Panc1 (cell line): Measurements from ENCODE around the gene TUBA1B. TPM values are rescaled to one million over a fixed set of nuclear protein-coding genes. Genes with fewer than 3 reads are reported as not detected.

Experiments used
- ATAC-seq: fragments of 200-7000 bp; cut with Tn5 transposase; 2 replicates; pipeline ENCODE4 v1.9.1; 2020; ENCODE audit warnings: mild to moderate bottlenecking, moderate library complexity
- BruUV-seq: library from RNA; stranded (reverse); fragments of 400-500 nt; replicated peaks from 2 replicates; lab custom pipeline; 2021; lab: Mats Ljungman, UMichigan
- CTCF ChIA-PET: fragments of 300-600 bp; sonication (Branson Sonifier 250); formaldehyde crosslinking; loops from one replicate; lab custom pipeline; 2022; ENCODE audit warnings: antibody characterized with exemption; lab: Charles Lee
- POLR2A ChIA-PET: fragments of 300-600 bp; sonication (Branson Sonifier 250); formaldehyde crosslinking; loops from one replicate; lab custom pipeline; 2022; ENCODE audit warnings: antibody characterized with exemption; lab: Charles Lee
- DNase-seq: peaks from one replicate; pipeline ENCODE4 v3.0.0-alpha.2; 2010; ENCODE audit warnings: low read depth, low spot score
- H3K27ac ChIP-seq: 2 replicates; pipeline ENCODE4 v1.5.1; 2011; ENCODE audit warnings: mild to moderate bottlenecking, low read length, inconsistent platforms
- H3K27me3 ChIP-seq: fragments of 200-500 bp; sonication (Bioruptor generic); 2 replicates; pipeline ENCODE4 v1.6.0; 2014; ENCODE audit warnings: low read length, inconsistent platforms; ENCODE audit not compliant: control insufficient read depth, insufficient read depth
- H3K36me3 ChIP-seq: fragments of 200-500 bp; sonication (Bioruptor generic); 2 replicates; pipeline ENCODE4 v1.5.1; 2014; ENCODE audit warnings: inconsistent platforms, mild to moderate bottlenecking, low read length, moderate library complexity; ENCODE audit not compliant: control insufficient read depth, insufficient read depth
- H3K4me1 ChIP-seq: 2 replicates; pipeline ENCODE4 v1.5.1; 2011; ENCODE audit warnings: inconsistent platforms, mild to moderate bottlenecking, low read length, moderate library complexity; ENCODE audit not compliant: control insufficient read depth, insufficient read depth
- H3K4me3 ChIP-seq, 2 experiments: 2 replicates each; pipeline ENCODE4 v1.5.1; 2011 to 2012; ENCODE audit warnings: low read depth in 2 of 2, low read length in 2 of 2, mild to moderate bottlenecking in 2 of 2, inconsistent platforms in 1 of 2, moderate library complexity in 1 of 2
- H3K9me3 ChIP-seq: fragments of 200-500 bp; sonication (Bioruptor generic); 2 replicates; pipeline ENCODE4 v1.5.1; 2014; ENCODE audit warnings: low read depth, mild to moderate bottlenecking, inconsistent platforms, low read length, moderate library complexity; ENCODE audit not compliant: control insufficient read depth, insufficient read depth
- POLR2AphosphoS5 ChIP-seq: IDR thresholded peaks from 2 replicates; pipeline ENCODE4 v1.6.1; 2012; ENCODE audit warnings: mild to moderate bottlenecking, low read depth, low read length, moderate library complexity
- SIN3A ChIP-seq: IDR thresholded peaks from 2 replicates; pipeline ENCODE4 v1.6.1; 2012; ENCODE audit warnings: low read depth, mild to moderate bottlenecking, low read length, moderate library complexity, borderline replicate concordance; ENCODE audit not compliant: insufficient read depth
- TCF7L2 ChIP-seq: IDR thresholded peaks from 2 replicates; pipeline ENCODE4 v1.6.1; 2011; ENCODE audit warnings: mild to moderate bottlenecking, low read depth, low read length, inconsistent platforms
- in situ Hi-C: cut with HindIII; loops from 2 replicates; pipeline ENCODE4 v1.10.0; 2016; ENCODE audit warnings: low sequenced_read_pairs, low pct_unique_long_range_greater_than_20kb
- intact Hi-C: fragments of 100-400 bp; cut with micrococcal nuclease; formaldehyde crosslinking; loops from one replicate; pipeline ENCODE4 v1.10.0; 2022; ENCODE audit not compliant: unreplicated experiment
- total RNA-seq: library from RNA; stranded (reverse); gene quantifications from one replicate; pipeline ENCODE4 v1.2.1, GENCODE V29; 2021; ENCODE audit not compliant: unreplicated experiment
- TF ChIP-seq, protein P1 (sequence below): fragments of 450-650 bp; IDR thresholded peaks from 2 replicates; pipeline ENCODE4 v1.5.1; 2017; ENCODE audit warnings: mild to moderate bottlenecking
- TF ChIP-seq, protein P2 (sequence below), 2 experiments: IDR thresholded peaks; 2 replicates each; pipeline ENCODE4 v1.6.1; 2011 to 2012; ENCODE audit warnings: low read depth in 2 of 2, control low read depth in 1 of 2, low read length in 1 of 2, mild to moderate bottlenecking in 1 of 2, moderate library complexity in 1 of 2; ENCODE audit not compliant: insufficient read depth in 1 of 2

TUBA1B gene
- total RNA-seq, 1 experiment from 2014 or later = 1,275 TPM

DNA sequence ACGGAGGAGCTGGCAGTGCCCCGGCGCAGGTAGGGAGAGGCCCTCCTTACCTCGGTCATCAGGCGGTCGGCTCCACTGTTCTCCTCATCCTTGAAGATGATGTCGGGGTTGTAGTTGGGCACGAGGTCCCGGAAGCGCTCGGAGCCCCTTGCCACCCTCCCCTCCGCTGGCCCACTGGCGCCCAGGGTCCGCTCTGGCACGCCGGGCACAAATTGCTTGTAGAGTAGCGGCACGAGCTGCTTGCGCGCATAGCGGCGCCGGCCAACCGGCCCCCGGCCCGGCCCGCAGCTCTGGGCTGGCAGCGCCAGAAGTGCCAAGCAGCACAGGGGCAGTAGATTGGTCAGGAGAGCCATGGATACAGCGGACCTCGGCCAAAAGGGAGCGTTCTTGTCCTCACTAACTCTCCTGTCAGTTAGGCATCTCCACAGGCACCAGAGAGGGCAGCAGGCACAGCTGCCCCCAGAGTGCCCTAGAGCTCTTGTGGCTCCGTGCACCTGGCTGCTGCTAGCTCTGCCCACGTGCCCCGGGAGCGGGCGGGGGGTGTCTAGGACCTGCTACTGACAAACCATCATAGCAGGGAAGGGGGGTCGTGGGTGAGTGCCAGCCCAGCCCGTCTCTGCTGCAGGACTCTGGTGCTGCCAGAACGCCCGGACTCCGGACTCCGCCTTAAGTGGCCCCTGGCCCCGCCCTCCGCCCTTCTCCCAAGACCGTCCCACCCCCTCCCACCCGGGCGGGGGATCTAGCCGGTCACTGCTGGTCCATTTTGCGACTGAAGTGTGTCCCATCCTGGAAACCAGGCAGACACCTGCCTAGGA is 36.8 kb downstream of the TUBA1B start, which contains the start of gene DHH:
Gene DHH (minus strand): TSS at position 642 of the 815 bp plus-strand sequence. CDS start 289 bp downstream, at position 353.
- POLR2A ChIA-PET = interaction anchor here (1.3 kb wide), 1 partner anchor 10 kb away, joined by 4 read pairs; no protein-coding TSS in a partner anchor
- 0 out of 2 replicates have a peak, but pooled peaks have one; percentile 29 for ATAC-seq

DNA sequence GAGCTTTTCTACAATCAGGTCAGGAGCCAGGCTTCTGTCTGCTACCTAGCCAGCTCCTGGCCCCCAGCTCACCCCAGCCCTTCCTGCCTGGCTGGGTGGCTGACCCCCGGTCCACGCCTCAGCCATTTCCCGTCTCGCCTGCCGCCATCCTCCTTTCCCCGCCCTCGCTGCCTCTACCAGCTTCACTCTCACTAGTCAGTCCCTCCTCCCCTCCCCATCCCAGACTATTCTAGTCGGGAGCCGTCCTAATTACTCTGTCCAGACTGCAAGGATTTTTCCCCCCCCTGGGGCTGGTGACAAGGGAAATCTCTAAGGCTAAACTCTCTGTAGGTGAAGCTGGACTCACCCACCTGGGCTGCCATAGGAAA is 37.4 kb downstream of the TUBA1B start:
- Histone ChIP-seq H3K36me3 (no peaks in the 10 kb centered on the region), H3K4me3 (peak overlapping the region; percentile 26 to 44; a peak in 3 of 4 replicates), H3K27me3 (no peaks in the 10 kb centered on the region), H3K4me1 (peaks cover 35% of the 10 kb centered on the region), H3K9me3 (no peaks in the 10 kb centered on the region), H3K27ac (no peak overlapping the region)
- in situ Hi-C loops = no loop called here
- ATAC-seq (no peak), DNase-seq (no peak)
- intact Hi-C loops = no loop called here
- BruUV-seq = no TSS peak
- TF ChIP-seq, protein P1, sequence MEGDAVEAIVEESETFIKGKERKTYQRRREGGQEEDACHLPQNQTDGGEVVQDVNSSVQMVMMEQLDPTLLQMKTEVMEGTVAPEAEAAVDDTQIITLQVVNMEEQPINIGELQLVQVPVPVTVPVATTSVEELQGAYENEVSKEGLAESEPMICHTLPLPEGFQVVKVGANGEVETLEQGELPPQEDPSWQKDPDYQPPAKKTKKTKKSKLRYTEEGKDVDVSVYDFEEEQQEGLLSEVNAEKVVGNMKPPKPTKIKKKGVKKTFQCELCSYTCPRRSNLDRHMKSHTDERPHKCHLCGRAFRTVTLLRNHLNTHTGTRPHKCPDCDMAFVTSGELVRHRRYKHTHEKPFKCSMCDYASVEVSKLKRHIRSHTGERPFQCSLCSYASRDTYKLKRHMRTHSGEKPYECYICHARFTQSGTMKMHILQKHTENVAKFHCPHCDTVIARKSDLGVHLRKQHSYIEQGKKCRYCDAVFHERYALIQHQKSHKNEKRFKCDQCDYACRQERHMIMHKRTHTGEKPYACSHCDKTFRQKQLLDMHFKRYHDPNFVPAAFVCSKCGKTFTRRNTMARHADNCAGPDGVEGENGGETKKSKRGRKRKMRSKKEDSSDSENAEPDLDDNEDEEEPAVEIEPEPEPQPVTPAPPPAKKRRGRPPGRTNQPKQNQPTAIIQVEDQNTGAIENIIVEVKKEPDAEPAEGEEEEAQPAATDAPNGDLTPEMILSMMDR = no peak
- TF ChIP-seq, protein P2, sequence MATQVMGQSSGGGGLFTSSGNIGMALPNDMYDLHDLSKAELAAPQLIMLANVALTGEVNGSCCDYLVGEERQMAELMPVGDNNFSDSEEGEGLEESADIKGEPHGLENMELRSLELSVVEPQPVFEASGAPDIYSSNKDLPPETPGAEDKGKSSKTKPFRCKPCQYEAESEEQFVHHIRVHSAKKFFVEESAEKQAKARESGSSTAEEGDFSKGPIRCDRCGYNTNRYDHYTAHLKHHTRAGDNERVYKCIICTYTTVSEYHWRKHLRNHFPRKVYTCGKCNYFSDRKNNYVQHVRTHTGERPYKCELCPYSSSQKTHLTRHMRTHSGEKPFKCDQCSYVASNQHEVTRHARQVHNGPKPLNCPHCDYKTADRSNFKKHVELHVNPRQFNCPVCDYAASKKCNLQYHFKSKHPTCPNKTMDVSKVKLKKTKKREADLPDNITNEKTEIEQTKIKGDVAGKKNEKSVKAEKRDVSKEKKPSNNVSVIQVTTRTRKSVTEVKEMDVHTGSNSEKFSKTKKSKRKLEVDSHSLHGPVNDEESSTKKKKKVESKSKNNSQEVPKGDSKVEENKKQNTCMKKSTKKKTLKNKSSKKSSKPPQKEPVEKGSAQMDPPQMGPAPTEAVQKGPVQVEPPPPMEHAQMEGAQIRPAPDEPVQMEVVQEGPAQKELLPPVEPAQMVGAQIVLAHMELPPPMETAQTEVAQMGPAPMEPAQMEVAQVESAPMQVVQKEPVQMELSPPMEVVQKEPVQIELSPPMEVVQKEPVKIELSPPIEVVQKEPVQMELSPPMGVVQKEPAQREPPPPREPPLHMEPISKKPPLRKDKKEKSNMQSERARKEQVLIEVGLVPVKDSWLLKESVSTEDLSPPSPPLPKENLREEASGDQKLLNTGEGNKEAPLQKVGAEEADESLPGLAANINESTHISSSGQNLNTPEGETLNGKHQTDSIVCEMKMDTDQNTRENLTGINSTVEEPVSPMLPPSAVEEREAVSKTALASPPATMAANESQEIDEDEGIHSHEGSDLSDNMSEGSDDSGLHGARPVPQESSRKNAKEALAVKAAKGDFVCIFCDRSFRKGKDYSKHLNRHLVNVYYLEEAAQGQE (IDR thresholded peaks at IDR 0.05; ENCODE audit: insufficient read depth in 1 of 2, low read depth in 2 of 2, low read length in 1 of 2) = no peak
- no peak for TF ChIP-seq SIN3A
- TF ChIP-seq POLR2AphosphoS5 = no peak
- no peak for TF ChIP-seq TCF7L2
- ChIA-PET POLR2A (interaction anchor here (1.3 kb wide), 1 partner anchor 10 kb away, joined by 4 read pairs; no protein-coding TSS in a partner anchor), CTCF (interaction anchor here (0.7 to 1.6 kb wide), 5 partner anchors 17 to 28 kb away, joined by 3 to 12 read pairs (median 4); partner anchors contain the start of genes LMBR1L and RHEBL1)

More for the DNA sequence above, 36.8 kb downstream of the TUBA1B start, which contains the start of gene DHH:
- intact Hi-C loops (no loop called here), in situ Hi-C loops (no loop called here)
- no peaks in the 10 kb centered on the region for H3K36me3 ChIP-seq
- H3K4me3 ChIP-seq = peak within 1 kb of the TSS; percentile 26 to 44
- BruUV-seq = no TSS peak
- no peaks in the 10 kb centered on the region for H3K9me3 ChIP-seq
- H3K27ac ChIP-seq = no peak within 1 kb of the TSS
- H3K27me3 ChIP-seq = no peaks in the 10 kb centered on the region
- TF ChIP-seq, protein P2 (IDR thresholded peaks at IDR 0.05; ENCODE audit: insufficient read depth in 1 of 2, low read depth in 2 of 2, low read length in 1 of 2) = no peak
- no peak for TF ChIP-seq SIN3A
- TF ChIP-seq, protein P1 = no peak
- TF ChIP-seq TCF7L2 = no peak
- TF ChIP-seq POLR2AphosphoS5 = no peak
- H3K4me1 ChIP-seq = peaks cover 31% of the 10 kb centered on the region
- CTCF ChIA-PET = interaction anchor here (0.7 to 1.6 kb wide), 6 partner anchors 13 to 29 kb away, joined by 3 to 12 read pairs (median 4); partner anchors contain the start of gene LMBR1L
- no peak for DNase-seq
